ENCODE results near the gene LMTK2.

Gene LMTK2

GRCh38 chr7:98148607-98149006 is 41.9 kb downstream of the LMTK2 start:
- DNase-seq (ENCODE audit: insufficient read length, low spot score) = no peak
- FAIRE-seq = no peak
- no peak for TF ChIP-seq SPI1 (IDR thresholded peaks at IDR 0.05; ENCODE audit: low read depth, low read length)
- no peak for TF ChIP-seq POLR2A (IDR thresholded peaks at IDR 0.05; ENCODE audit: low read depth, low read length)
- no peak for TF ChIP-seq PAX5 (IDR thresholded peaks at IDR 0.05; ENCODE audit: insufficient read depth, low read length, severe bottlenecking)
- no peak for TF ChIP-seq TAF1 (IDR thresholded peaks at IDR 0.05; ENCODE audit: low read depth, low read length)
- no peak for TF ChIP-seq POLR2AphosphoS5 (IDR thresholded peaks at IDR 0.05; ENCODE audit: low read depth, low read length)
- no peak for TF ChIP-seq POU2F2 (IDR thresholded peaks at IDR 0.05; ENCODE audit: low read depth, low read length)

GRCh38 chr7:98149116-98149692 is 42.5 kb downstream of the LMTK2 start:
- TF ChIP-seq TAF1 (IDR thresholded peaks at IDR 0.05; ENCODE audit: low read depth, low read length) (no peak), POLR2A (IDR thresholded peaks at IDR 0.05; ENCODE audit: low read depth, low read length) (no peak), POLR2AphosphoS5 (IDR thresholded peaks at IDR 0.05; ENCODE audit: low read depth, low read length) (no peak), SPI1 (IDR thresholded peaks at IDR 0.05; ENCODE audit: low read depth, low read length) (no peak), PAX5 (IDR thresholded peaks at IDR 0.05; ENCODE audit: insufficient read depth, low read length, severe bottlenecking) (no peak), POU2F2 (IDR thresholded peaks at IDR 0.05; ENCODE audit: low read depth, low read length) (no peak)
- FAIRE-seq (no peak), DNase-seq (ENCODE audit: insufficient read length, low spot score) (no peak)

- no peak for DNase-seq (ENCODE audit: insufficient read length, low spot score)
- no peak for FAIRE-seq
- TF ChIP-seq POLR2AphosphoS5 (IDR thresholded peaks at IDR 0.05; ENCODE audit: low read depth, low read length) = no peak
- no peak for TF ChIP-seq PAX5 (IDR thresholded peaks at IDR 0.05; ENCODE audit: insufficient read depth, low read length, severe bottlenecking)
- no peak for TF ChIP-seq SPI1 (IDR thresholded peaks at IDR 0.05; ENCODE audit: low read depth, low read length)
- no peak for TF ChIP-seq TAF1 (IDR thresholded peaks at IDR 0.05; ENCODE audit: low read depth, low read length)
- no peak for TF ChIP-seq POU2F2 (IDR thresholded peaks at IDR 0.05; ENCODE audit: low read depth, low read length)
- TF ChIP-seq POLR2A (IDR thresholded peaks at IDR 0.05; ENCODE audit: low read depth, low read length) = no peak
Observed at GRCh38 chr7:98151884-98152283, 45.2 kb downstream of the LMTK2 start.

- TF ChIP-seq POLR2A (IDR thresholded peaks at IDR 0.05; ENCODE audit: low read depth, low read length) (no peak), SPI1 (IDR thresholded peaks at IDR 0.05; ENCODE audit: low read depth, low read length) (no peak), PAX5 (IDR thresholded peaks at IDR 0.05; ENCODE audit: insufficient read depth, low read length, severe bottlenecking) (no peak), POLR2AphosphoS5 (IDR thresholded peaks at IDR 0.05; ENCODE audit: low read depth, low read length) (no peak), POU2F2 (IDR thresholded peaks at IDR 0.05; ENCODE audit: low read depth, low read length) (no peak), TAF1 (IDR thresholded peaks at IDR 0.05; ENCODE audit: low read depth, low read length) (no peak)
- FAIRE-seq (no peak), DNase-seq (ENCODE audit: insufficient read length, low spot score) (no peak)
Observed at GRCh38 chr7:98156700-98157099, 50.0 kb downstream of the LMTK2 start.

GRCh38 chr7:98157761-98158160 is 51.1 kb downstream of the LMTK2 start:
- TF ChIP-seq POU2F2 (IDR thresholded peaks at IDR 0.05; ENCODE audit: low read depth, low read length) = no peak
- TF ChIP-seq SPI1 (IDR thresholded peaks at IDR 0.05; ENCODE audit: low read depth, low read length) = no peak
- no peak for TF ChIP-seq POLR2A (IDR thresholded peaks at IDR 0.05; ENCODE audit: low read depth, low read length)
- no peak for TF ChIP-seq POLR2AphosphoS5 (IDR thresholded peaks at IDR 0.05; ENCODE audit: low read depth, low read length)
- TF ChIP-seq PAX5 (IDR thresholded peaks at IDR 0.05; ENCODE audit: insufficient read depth, low read length, severe bottlenecking) = no peak
- no peak for TF ChIP-seq TAF1 (IDR thresholded peaks at IDR 0.05; ENCODE audit: low read depth, low read length)
- FAIRE-seq (no peak), DNase-seq (ENCODE audit: insufficient read length, low spot score) (no peak)

GRCh38 chr7:98162758-98163157 is 56.1 kb downstream of the LMTK2 start:
- FAIRE-seq (no peak), DNase-seq (ENCODE audit: insufficient read length, low spot score) (no peak)
- TF ChIP-seq SPI1 (IDR thresholded peaks at IDR 0.05; ENCODE audit: low read depth, low read length) (peak; percentile 88), TAF1 (IDR thresholded peaks at IDR 0.05; ENCODE audit: low read depth, low read length) (no peak)

GRCh38 chr7:98163269-98163668 is 56.6 kb downstream of the LMTK2 start:
- FAIRE-seq = no peak
- no peak for DNase-seq (ENCODE audit: insufficient read length, low spot score)
- TF ChIP-seq TAF1 (IDR thresholded peaks at IDR 0.05; ENCODE audit: low read depth, low read length) (no peak), PAX5 (IDR thresholded peaks at IDR 0.05; ENCODE audit: insufficient read depth, low read length, severe bottlenecking) (no peak), SPI1 (IDR thresholded peaks at IDR 0.05; ENCODE audit: low read depth, low read length) (no peak), POLR2A (IDR thresholded peaks at IDR 0.05; ENCODE audit: low read depth, low read length) (no peak), POLR2AphosphoS5 (IDR thresholded peaks at IDR 0.05; ENCODE audit: low read depth, low read length) (no peak), POU2F2 (IDR thresholded peaks at IDR 0.05; ENCODE audit: low read depth, low read length) (no peak)

- FAIRE-seq = no peak
- DNase-seq (ENCODE audit: insufficient read length, low spot score) = no peak
- TF ChIP-seq PAX5 (IDR thresholded peaks at IDR 0.05; ENCODE audit: insufficient read depth, low read length, severe bottlenecking) = no peak
Observed at GRCh38 chr7:98163704-98164494, 57.2 kb downstream of the LMTK2 start.

GRCh38 chr7:98165827-98166667 is 59.4 kb downstream of the LMTK2 start:
- TF ChIP-seq PAX5 (IDR thresholded peaks at IDR 0.05; ENCODE audit: insufficient read depth, low read length, severe bottlenecking) = no peak
- no peak for TF ChIP-seq TAF1 (IDR thresholded peaks at IDR 0.05; ENCODE audit: low read depth, low read length)
- TF ChIP-seq SPI1 (IDR thresholded peaks at IDR 0.05; ENCODE audit: low read depth, low read length) = no peak
- TF ChIP-seq POLR2A (IDR thresholded peaks at IDR 0.05; ENCODE audit: low read depth, low read length) = no peak
- TF ChIP-seq POLR2AphosphoS5 (IDR thresholded peaks at IDR 0.05; ENCODE audit: low read depth, low read length) = no peak
- no peak for TF ChIP-seq POU2F2 (IDR thresholded peaks at IDR 0.05; ENCODE audit: low read depth, low read length)
- FAIRE-seq (peak; percentile 82), DNase-seq (ENCODE audit: insufficient read length, low spot score) (peak; percentile 56)
